ENCODE results near the gene RHPN2. TPM values are rescaled to one million over a fixed set of nuclear protein-coding genes. Genes with fewer than 3 reads are reported as not detected.

RHPN2 gene
- total RNA-seq (2014; rRNA removed; shearing (Covaris generic)) (0.59 and 2.1 TPM in 2 replicates), total RNA-seq (2022) (5.0 and 6.4 TPM in 2 replicates), Bru-seq, nascent RNA (percentile 34 among the genes with signal in this experiment), BruChase-seq, experiment 1, labeled RNA remaining after a 6-hour chase (percentile 38 among the genes with signal in this experiment), BruChase-seq, experiment 2, labeled RNA remaining after a 2-hour chase (percentile 38 among the genes with signal in this experiment)
- long read RNA-seq, transcript RHPN2-201 (15 exons, 3,500 nt) = major isoform, 5 of 5 reads
- long read RNA-seq, partial matches to known transcripts = 0 of 5 reads
- long read RNA-seq, other reads (novel, unspliced or antisense) = 0 of 5 reads

GRCh38 chr19:33064792-33065550 lies at the start of gene RHPN2:
Gene RHPN2 (minus strand): TSS chr19:33064888. CDS start chr19:33064852, 36 bp downstream.
- POLR2A ChIA-PET = no interaction called here
- no TSS peak for BruUV-seq (replicated peaks)

DNA sequence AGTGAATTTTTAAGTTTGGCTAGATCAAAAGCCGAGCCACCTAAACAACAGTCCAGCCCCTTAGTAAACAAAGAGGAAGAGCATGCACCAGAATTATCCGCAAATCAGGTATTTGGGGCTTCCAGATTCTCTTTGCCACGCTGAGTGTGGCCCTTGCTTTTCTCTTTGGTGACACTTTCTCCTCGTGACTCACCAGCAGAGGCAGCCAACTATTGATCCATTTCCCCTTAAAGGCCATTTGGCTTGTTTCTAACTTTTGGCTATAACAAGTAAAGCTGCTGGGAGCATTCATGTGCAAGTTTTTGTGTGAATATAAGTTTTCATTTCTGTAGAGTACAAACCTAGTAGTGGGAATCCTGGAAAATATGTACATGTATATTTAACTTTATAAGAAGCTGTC lies 49.6 kb upstream of the RHPN2 start:
- Histone ChIP-seq H3K4me3 (ENCODE audit: low read depth, low read length, poor library complexity, severe bottlenecking) (no peak overlapping the region), H4K20me1 (ENCODE audit: insufficient read depth, low read length) (no peaks in the 10 kb centered on the region), H3K27ac (ENCODE audit: low read depth, low read length, poor library complexity, severe bottlenecking) (no peak overlapping the region), H3K4me1 (ENCODE audit: insufficient read depth, low read length, poor library complexity, severe bottlenecking) (no peaks in the 10 kb centered on the region), H3K36me3 (ENCODE audit: insufficient read depth, low read length) (peaks cover 76% of the 10 kb centered on the region), H2AFZ (ENCODE audit: low read length) (no peak overlapping the region), H3K9me2 (ENCODE audit: insufficient read depth, low read length) (no peaks in the 10 kb centered on the region), H3K9me3 (ENCODE audit: low read length) (no peaks in the 10 kb centered on the region), H3K79me2 (ENCODE audit: insufficient read depth, low read depth, low read length) (no peaks in the 10 kb centered on the region), H3K4me2 (ENCODE audit: low read length) (no peak overlapping the region)
- no peak for DNase-seq (ENCODE audit: low spot score)
- BruUV-seq (replicated peaks) = no TSS peak
- TF ChIP-seq EZH2phosphoT487 (IDR thresholded peaks at IDR 0.05; ENCODE audit: borderline replicate concordance, low read depth, low read length) (no peak), CTCF (conservative IDR thresholded peaks at IDR 0.05; ENCODE audit: low read length) (no peak)
- intact Hi-C loops (cut with micrococcal nuclease; ENCODE audit: unreplicated experiment) = no loop called here
- POLR2A ChIA-PET = no interaction called here
- CTCF ChIA-PET (ENCODE audit: unreplicated experiment) = no interaction called here

More at GRCh38 chr19:33064792-33065550, at the start of gene RHPN2:
- Histone ChIP-seq H3K9me3 (ENCODE audit: low read length) (no peaks in the 10 kb centered on the region), H2AFZ (ENCODE audit: low read length) (no peak within 1 kb of the TSS), H3K4me1 (ENCODE audit: insufficient read depth, low read length, poor library complexity, severe bottlenecking) (peaks cover 7% of the 10 kb centered on the region), H3K27ac (ENCODE audit: low read depth, low read length, poor library complexity, severe bottlenecking) (no peak within 1 kb of the TSS), H3K4me2 (ENCODE audit: low read length) (peak within 1 kb of the TSS; percentile 53), H4K20me1 (ENCODE audit: insufficient read depth, low read length) (no peaks in the 10 kb centered on the region), H3K9me2 (ENCODE audit: insufficient read depth, low read length) (no peaks in the 10 kb centered on the region), H3K4me3 (ENCODE audit: low read depth, low read length, poor library complexity, severe bottlenecking) (peak within 1 kb of the TSS; percentile 62), H3K79me2 (ENCODE audit: insufficient read depth, low read depth, low read length) (no peaks in the 10 kb centered on the region), H3K36me3 (ENCODE audit: insufficient read depth, low read length) (no peaks in the 10 kb centered on the region)
- TF ChIP-seq EZH2phosphoT487 (IDR thresholded peaks at IDR 0.05; ENCODE audit: borderline replicate concordance, low read depth, low read length) (no peak), CTCF (conservative IDR thresholded peaks at IDR 0.05; ENCODE audit: low read length) (no peak)
- peak; percentile 28 for DNase-seq (ENCODE audit: low spot score)
- intact Hi-C loops (cut with micrococcal nuclease; ENCODE audit: unreplicated experiment) = no loop called here
- CTCF ChIA-PET (ENCODE audit: unreplicated experiment) = interaction anchor here (0.6 kb wide), 1 partner anchor 83 kb away, joined by 3 read pairs; no protein-coding TSS in a partner anchor
